NCI-H2171 treated with DMSO at 0.1 percent for 48 hours (cell line): Measurements from ENCODE around the gene KAT6B.
"Not testable (repeated sequence)": the region's sequence is repeated elsewhere in the genome, so short reads cannot be mapped to it uniquely, and the experiment has no call there.

ENCODE experiments used
- DNase-seq: peaks from one replicate; lab custom pipeline; 2025; lab: John Stamatoyannopoulos, UW

Gene KAT6B

DNA sequence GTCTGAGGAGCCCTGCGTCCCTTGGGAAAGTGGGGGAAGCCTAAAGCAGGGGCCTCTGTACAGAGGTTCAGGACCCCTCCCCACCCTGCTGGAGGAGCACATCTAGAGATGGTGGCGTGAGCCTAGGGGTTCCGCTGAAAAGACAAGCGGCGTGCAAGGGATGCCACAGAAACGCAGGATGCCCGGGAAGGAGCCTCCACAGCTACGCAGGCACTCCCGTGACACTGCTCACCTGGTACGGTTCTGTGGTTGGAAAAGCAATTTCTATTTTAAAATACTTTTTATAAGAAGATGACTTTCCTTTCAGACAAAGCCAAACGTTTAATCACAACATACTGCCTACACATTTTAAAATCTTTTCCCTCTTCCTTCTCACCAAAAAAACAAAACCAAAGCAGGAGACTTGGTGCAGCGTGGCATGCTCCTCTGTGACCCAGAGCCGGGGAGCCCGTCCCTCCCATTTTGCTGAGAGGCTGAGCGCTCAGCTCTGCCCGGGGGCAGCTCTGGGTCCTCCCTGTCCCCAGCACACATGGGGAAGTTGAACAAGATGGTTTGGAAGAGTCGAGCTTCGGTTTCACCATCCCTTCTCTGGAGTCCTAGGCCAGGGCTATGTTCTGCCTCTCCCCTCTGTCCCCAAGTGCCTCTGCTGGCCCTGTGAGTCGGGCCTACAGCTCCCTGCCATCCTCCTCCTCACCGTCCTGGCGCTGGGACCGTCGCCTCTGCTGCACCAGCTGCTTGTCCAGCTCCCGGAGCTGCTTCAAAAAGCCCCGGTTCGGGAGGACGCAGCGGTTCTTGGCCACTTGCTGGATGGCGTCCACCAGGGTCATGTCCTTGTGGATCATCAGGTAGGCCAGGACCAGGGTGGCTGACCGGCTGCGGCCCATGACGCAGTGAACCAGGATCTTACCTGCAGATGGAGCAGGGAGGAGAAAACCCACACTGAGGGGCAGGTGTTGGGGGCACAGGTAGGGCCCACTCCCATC lies 211.1 kb downstream of the KAT6B start:
- no peak for DNase-seq

DNA sequence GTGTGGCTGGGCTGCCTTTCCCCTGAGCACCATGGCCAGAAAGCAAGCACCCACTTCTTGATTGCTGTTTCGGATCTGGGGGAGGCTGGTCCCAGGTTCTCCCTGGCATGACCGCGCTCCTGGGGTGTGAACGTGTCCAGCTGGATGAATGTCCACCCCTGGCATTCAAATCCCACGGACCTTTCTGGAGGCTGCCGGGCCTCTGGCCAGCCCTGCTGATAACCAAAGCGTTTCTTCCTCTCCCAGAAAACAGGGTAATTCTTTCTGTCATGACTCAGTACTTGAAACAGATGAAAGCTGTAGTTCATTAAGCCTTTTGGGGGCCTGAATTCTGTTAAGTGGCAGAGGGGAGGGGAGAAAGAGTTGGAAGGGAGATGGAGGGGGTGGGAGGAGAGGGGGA lies 211.9 kb downstream of the KAT6B start:
- no peak for DNase-seq

DNA sequence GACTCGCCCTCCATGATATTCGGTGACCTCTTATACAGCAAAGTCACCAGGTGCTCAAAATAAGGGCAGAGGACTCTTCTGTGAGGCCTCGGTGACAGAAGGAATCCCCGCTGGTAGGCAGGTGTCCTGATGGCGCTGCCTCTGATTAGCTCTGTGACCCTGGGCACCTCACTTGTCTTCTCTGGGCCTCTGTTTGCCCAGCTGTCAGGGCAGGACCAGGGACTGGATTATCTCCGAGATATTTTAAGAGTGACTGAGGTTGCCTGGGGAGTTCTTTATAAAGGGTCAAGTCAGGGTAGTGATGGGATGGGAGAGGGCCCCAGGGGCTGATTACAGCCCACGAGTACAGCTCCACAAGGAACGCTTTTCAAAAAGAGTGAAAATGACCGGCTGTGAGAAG lies 214.2 kb downstream of the KAT6B start:
- DNase-seq: no peak

DNA sequence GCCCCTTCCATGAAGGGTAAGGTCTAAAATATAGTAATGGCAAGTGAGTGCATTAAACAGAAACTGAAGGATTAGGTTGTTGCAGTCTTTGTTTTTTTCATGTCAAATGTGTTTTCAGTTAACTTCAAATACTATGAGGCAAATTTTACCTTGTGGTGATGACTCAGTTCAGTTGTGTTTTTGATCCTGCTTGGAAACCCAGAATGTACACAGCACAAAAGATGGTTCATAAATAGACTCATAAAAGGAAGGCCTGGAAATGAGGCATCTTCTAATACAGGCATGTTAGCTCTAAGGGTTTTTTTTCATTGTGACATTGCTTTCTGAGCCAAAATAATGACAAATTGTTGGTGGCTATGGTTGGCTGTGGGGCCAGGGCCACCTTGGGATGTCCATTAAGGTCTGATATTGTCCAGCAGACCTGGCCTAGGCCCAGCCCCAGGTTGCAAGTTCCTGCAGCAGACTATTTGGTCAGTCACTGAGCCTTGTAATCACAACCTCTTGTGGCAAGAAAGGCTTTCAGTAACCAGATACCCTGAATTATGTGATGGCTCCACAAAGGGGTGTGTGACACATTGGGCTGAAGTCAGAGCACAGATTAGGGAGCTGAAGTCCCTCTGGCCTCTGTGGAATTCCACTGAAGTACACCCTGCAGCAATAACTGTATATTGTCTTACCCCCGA lies 216.0 kb downstream of the KAT6B start:
- no peak for DNase-seq

DNA sequence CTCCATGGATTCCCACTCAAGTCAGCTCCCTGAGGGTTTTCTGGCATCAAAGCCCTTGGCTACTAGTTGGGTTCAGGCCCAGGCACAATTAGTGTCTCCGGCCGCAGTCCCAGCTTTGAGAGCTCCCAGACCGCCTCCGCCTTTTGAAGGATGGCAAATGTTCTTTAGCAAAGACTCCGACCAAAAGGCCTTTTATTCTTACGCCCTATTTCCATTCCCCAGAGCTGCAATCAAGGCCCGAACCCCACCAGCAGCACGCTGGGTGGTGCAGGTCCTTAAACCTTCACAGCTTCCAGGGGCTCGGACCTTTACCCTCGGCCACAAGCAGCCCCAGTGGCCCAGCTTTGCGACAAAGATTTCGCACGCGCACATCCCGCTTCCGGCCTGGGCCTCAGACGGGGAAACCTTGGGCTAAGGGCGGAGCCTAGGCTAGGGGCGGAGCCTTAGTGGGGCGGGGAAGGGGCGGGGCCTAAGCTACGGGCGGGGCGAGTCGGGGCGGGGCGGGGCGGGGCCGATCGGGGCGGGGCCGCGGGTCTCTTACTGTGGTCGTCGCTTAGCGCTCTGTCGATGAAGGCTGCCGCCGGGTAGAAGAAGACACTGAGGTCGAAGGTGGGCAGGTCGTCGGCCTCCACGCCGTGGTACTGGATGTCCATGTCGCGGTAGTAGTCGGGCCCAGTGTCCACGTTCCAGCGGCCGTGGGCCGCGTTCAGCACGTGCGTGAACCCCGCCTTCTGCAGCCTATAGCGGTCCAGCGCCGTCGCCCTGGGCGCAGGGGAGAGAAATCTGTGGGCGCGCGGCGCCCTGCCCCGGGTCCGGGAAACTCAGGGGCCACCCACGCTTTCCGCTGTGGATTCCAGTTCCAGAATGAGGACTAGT lies 217.1 kb downstream of the KAT6B start:
- DNase-seq: no peak

DNA sequence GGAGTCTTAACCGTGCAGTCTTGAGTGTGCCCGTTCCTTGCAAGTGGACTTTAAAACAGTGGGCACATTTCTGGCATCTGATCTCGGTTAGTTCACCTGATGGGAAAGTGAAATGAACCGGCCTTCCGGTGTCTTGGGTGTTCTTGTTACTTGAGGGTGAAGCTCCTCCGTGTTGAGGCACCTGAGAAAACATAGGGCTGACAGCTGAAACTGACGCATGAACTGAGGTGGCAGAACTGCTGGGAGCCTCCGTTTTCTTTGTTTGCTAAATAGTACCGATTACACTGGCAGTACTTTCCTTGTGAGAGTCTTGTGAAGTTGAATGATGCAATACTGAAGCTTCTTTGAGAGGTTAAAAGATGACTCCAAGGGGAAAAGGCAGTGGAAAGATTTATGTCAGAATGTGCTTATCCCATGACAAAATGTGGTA lies 222.3 kb downstream of the KAT6B start:
- DNase-seq: no peak

DNA sequence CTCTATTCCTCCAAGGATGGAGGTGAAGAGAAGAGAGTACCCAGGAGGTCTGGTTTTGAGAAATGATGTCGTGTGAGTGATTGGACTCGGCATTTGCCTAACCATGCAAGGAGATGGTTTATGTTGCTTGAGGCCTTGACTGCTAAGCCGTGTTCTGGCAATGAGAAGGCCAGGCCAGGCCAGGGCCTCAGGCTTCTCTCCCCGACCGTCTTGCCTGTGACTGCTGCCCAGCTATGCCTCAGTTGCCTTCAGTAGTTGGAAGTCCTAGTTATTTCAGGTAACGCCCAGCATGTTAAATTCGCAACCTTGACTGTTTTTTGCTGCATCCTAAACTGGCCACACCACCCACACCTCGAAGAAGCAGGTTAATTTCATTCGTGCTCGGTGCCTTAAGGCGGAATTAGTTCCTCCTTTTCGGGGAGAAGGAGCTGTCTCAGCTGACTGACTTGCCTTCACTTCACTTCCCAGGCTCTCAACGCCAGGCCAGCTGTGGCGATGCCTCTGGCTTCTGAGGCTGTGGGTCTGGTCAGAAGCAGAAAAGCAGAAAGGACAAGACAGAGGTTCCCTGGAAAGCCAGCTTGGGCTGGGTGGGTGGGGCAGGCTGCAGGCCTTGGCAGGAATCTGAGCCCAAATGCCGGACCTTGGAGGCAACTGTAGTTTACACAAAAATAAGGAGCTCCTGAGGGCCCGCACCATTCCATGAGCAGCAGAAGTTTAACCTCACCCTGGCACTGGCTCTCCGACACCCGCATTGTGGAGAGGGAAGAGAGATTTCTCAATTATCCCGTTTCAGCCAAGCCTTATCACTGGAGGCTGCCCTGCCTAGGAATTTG lies 223.1 kb downstream of the KAT6B start:
- DNase-seq: no peak

DNA sequence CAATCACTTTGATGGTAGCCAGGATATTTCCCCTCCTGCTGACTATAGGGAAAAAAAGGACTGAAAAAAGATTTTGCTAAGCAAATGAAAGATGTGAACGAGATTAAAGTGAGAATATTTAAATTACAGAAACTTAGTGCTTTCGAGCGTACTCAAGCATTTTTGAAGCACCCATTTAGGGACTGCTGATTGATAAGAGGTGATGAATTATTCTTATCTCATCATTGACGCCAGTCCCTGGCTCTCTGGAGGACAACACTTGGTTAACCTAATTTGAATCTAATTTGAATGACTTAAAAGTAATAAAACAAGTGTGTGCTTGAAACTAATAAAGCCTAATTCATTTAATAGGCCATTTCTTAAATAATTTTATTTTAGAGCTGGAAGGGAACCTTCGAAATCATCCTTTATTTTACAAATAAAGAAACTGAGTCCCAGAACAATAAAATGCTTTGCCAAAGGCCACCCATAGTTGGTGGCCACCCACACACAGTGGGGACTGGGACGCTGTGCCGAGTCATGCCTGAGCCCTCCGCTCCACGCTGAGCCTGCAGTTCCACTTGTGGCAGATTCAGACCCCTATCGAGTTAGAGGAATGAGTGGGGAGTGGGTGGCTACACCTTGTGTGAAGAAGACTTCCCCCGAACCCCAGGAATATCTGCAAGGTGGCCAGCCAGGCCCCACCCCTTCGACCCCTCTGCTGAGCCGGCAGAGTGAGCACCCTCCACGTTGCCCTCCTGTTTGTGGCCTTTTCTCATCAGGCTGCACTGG lies 223.9 kb downstream of the KAT6B start:
- DNase-seq: no peak

DNA sequence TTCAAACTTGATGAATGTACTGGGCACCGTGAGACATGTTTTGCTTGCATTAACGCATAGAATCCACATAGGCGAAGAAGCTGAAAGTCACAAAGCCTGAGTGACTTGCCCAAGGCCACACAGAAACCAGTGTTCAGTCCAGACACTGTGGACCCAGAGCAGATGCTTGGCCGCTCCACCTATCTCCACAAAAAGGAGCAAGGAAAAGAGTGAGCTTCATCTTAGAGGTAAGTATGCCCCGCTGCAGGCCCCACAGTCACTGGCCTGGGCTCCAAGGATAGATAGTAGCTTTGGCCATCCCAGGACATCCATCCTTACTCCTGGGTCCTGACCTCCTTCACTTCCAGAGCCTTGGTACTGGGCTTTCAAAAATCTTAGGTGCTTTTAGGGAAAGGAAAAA lies 224.9 kb downstream of the KAT6B start:
- DNase-seq: no peak

DNA sequence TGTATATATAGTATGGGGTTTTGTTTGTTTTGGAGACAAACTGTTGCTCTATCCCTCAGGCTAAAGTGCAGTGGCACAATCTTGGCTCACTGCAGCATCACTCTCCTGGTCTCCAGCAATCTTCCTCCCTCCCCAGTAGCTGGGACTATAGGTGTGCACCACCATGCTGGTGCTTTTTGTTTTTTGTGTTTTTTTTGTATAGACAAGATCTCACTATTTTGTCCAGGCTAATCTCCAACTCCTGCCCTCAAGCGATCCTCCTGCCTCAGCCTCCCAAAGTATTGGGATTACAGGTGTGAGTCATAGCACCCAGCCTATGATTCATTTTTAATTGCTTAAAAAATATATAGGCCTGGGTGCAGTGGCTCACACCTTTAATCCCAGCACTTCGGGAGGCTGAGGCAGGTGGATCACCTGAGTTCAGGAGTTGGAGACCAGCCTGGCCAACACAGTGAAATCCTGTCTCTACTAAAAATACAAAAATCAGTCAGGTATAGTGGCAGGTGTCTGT lies 229.6 kb downstream of the KAT6B start:
- not testable (repeated sequence) for DNase-seq

DNA sequence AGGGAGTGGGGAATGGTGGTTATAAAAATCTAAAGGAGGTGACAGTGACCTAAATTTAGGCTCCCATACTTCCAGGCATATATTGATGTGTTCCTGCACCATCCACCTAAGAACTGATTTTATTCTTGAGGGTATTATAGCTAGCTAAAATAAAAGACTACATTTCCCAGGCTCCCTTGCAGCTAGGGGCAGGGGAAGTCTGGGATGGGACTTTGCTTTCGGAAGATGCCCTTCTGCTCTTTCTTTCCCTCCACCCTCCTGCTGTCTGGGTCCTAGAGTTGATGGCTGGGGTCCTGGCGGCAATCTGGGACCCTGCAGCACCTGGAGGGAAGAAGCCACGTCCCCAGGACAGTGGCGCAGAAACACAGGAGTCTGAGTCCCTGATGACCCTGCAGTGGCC lies 231.3 kb downstream of the KAT6B start:
- no peak for DNase-seq

DNA sequence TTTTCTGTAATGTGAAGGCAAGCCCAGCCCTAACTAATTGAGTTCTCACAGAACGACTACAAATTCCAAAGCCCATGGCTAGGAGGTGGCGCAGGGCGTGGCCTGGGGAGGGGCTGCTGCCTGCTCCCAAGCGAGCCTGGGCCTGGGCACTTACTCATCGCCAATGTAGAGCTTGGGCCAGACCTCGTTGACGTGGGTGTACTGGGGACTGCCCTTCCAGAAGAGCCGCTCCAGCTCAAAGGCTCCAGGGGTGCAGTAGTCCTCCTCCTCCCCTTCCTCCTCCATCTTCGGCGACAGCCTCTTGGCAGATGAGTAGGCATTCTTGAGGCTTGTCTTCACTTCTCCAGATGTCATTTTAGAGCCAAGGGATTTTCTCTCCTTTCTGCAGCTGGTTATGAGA lies 231.8 kb downstream of the KAT6B start:
- DNase-seq: no peak

DNA sequence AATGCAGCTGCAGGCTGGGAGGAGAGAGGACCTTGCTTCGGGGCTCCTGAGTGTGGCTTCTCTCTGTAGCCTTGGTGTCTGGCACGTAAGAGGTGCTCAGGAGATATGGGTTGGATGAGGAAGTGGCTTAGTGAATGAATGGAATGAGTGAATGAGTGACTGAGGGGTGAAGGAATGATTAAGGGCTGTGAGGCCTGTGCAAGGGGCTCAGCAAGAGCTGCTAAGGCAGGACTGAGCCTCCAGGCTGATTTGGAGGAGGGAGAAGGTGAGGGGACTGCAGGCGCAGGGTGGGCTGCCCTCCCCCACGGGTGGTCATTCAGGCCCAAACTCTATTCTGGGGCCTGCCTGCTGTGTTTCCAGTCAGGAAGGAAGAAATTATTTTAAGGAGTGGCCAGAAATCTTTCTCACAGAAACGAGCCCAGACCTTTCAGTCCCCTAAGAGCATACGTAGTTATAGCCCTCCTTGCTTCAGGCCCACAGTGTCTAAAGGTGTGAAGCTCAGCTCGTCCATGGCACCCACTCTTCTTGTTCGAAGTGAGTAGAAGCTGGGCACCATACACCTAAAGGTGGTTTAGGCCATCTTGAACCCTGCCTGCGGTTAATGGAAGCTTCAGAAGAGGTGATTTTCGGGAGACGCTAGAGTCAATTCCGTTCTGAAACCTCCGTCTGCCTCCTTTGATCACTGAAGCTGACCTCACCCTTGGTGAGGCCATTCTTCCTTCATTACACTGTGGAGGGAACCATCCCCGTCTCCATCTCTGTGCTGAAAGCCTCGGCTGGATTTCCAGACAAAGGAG lies 235.5 kb downstream of the KAT6B start:
- DNase-seq: no peak

DNA sequence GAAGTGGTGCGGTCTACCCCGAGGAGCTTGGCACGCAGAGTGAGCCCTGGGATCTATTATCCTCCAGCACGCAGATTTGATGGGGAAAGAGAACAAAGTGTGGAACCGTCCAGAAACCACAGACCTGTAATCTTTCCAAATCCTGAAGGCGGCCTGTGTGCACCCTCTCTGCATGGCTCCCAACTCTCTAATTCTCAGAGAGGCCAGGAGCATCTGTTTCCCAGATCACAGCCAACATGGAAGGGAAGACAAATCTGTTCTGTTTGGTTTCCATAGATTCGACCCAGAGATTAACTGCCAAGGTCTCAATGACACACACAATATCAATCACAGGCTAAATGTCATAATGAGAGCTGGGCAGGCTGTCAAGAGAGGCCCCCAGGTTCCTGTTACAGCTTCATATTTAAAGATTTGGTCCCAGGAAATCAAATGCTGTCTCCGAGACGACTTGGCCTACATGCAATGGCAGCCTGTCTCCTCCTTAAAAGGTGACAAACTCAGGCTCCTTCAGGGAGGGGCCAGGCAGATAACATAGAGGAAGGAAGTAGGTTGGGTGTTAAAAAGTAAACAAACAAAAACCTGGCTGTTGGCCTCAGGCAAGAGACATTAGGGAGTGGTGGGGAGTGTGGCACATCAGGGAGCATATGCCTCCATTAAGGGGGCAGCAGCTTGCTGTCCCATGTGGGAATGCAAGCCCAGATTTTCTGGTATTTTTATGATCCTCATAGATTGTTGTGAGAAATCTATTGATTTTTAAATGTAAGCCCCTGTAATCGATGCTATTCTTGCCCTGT lies 236.3 kb downstream of the KAT6B start:
- DNase-seq: peak; percentile 14

DNA sequence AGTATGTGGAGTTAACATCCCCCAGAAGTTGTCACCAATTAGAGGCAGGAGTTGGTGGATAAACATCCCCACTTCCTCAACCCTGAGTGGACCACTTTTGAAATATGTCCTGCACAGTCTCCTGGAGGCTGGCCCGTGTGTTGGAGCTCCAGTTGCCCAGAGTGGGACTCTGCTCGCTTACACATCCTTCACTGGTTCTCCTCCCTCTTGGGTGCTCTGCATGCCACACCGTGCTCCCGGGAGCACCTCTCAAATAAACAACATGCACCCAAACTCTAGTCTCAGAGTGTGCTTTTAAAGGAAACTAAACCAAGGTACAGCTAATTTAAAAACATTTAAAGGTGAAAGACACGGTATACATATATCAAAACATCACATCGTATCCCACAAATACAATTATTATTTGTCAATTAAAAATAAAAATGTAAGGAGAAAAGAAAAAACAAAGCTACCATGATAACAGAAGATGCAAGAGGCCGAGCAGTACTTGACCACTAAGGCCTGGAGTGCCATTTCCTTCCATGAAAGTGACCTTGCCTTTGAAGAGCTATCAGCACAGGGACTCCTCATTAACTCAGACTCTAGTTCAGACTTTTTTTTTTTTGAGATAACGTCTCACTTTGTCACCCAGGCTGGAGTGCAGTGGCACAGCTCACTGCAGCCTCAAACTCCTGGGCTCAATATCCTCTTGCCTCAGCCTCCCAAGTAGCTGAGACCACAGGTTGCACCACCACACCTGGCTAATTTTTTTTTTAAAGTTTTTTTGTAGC lies 237.2 kb downstream of the KAT6B start:
- DNase-seq: no peak

DNA sequence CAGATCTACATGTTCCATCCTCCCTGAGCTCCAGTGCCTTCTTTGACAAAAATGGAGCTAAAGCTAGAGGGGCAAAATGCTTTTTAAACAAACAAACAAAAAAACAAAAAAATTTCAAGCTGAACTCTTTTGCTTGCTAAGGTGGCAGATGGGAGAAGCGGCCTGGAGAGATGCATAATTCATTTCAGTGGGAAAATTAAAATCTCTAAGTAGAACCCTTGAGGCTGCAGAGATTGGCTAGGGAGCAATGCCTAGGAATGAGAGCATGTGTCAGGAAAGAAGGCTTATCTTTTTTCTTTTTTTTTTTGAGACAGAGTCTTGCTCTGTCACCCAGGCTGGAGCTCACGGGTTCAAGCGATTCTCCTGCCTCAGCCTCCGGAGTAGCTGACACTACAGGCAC lies 238.7 kb downstream of the KAT6B start:
- DNase-seq: peak; percentile 21

DNA sequence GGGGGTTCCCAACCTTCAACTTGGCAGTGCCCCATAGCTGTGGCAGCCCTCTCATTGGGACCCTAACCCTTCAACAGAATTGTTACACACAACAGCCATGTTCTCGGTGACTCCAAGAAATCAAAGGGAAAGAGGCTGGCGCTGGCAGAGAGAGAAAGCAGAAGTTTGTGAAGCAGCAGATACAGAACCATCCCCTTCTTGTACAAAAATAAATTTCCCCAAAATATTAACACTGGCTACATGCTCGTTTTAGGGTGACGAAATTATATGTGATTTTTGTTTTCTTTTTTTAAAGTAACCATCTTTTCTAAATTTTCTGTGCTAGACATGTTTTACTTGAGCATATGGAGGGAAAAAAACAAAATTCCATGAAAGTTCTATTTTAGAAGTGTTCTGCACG lies 239.9 kb downstream of the KAT6B start:
- DNase-seq: no peak

DNA sequence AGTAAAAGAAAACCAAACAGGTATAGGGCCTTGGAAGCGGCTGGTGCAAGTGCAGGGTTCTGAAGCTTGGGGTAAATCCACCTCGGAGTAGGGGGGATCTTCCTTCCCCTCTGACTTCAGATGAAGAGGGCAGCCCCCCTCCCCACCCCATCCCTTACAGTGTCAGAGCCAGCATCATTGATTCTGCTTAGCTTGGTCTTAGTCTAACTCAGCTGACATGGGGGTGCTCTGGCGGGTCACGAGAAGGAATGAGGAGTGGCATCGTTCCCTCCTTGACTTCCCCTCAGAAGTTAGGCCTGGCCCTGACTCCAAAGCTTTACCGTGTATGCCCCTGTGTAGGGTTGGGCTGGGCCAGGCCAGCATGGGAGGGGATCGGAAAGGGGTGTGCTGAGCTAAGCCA lies 240.9 kb downstream of the KAT6B start:
- no peak for DNase-seq
